Hepatocyte (in vitro differentiated cells): ENCODE results near the gene RARRES2. TPM values are rescaled to one million over a fixed set of nuclear protein-coding genes. Genes with fewer than 3 reads are reported as not detected.
"Not testable (repeated sequence)": the region's sequence is repeated elsewhere in the genome, so short reads cannot be mapped to it uniquely, and the experiment has no call there.

ENCODE experiments used
- DNase-seq: peaks from one replicate; pipeline ENCODE4 v3.0.0-alpha.2; 2016; ENCODE audit warnings: low spot score
- H2AFZ ChIP-seq: fragments of 200-600 bp; sonication (generic); 2 replicates; pipeline ENCODE4 v1.6.0; 2016; ENCODE audit warnings: antibody characterized with exemption, mild to moderate bottlenecking
- H3K27ac ChIP-seq: fragments of 200-600 bp; sonication (generic); 2 replicates; pipeline ENCODE4 v1.5.1; 2016; ENCODE audit warnings: mild to moderate bottlenecking
- H3K27me3 ChIP-seq: fragments of 200-600 bp; sonication (generic); 2 replicates; pipeline ENCODE4 v1.6.1; 2016
- H3K36me3 ChIP-seq: fragments of 200-600 bp; sonication (generic); replicated peaks from 2 replicates; pipeline ENCODE4 v1.5.1; 2016; ENCODE audit warnings: low read depth; ENCODE audit not compliant: insufficient read depth
- H3K4me1 ChIP-seq: fragments of 200-600 bp; sonication (generic); 2 replicates; pipeline ENCODE4 v1.5.1; 2016; ENCODE audit warnings: mild to moderate bottlenecking, moderate library complexity; ENCODE audit not compliant: insufficient read depth
- H3K4me2 ChIP-seq: fragments of 200-600 bp; sonication (generic); 2 replicates; pipeline ENCODE4 v1.6.0; 2016
- H3K4me3 ChIP-seq: fragments of 200-600 bp; sonication (generic); 2 replicates; pipeline ENCODE4 v1.5.1; 2016; ENCODE audit warnings: mild to moderate bottlenecking
- H3K79me2 ChIP-seq: fragments of 200-600 bp; sonication (generic); 2 replicates; pipeline ENCODE4 v1.6.0; 2017; ENCODE audit warnings: mild to moderate bottlenecking
- H3K9me2 ChIP-seq: fragments of 200-600 bp; sonication (generic); replicated peaks from 2 replicates; pipeline ENCODE4 v1.6.0; 2017; ENCODE audit warnings: mild to moderate bottlenecking; ENCODE audit not compliant: insufficient read depth
- H3K9me3 ChIP-seq: fragments of 200-600 bp; sonication (generic); 2 replicates; pipeline ENCODE4 v1.5.1; 2016; ENCODE audit warnings: low read depth, mild to moderate bottlenecking
- H4K20me1 ChIP-seq: fragments of 200-600 bp; sonication (generic); 2 replicates; pipeline ENCODE4 v1.6.0; 2016; ENCODE audit warnings: mild to moderate bottlenecking; ENCODE audit not compliant: insufficient read depth, poor library complexity, severe bottlenecking
- WGBS: methylation state at CpG from one replicate; pipeline ENCODE4 v1.1.6; 2016; ENCODE audit warnings: low lambda C conversion rate; ENCODE audit errors: missing lambda C conversion rate; 5-methylcytosine and 5-hydroxymethylcytosine counted together
- polyA plus RNA-seq: library from polyadenylated mRNA; unstranded; fragments of >200 nt; fragmentation: Nextera tagmentation; extraction: Ambion mirVana; gene quantifications from 2 replicates; pipeline ENCODE4 v1.2.1, GENCODE V29; 2016
- total RNA-seq: library from RNA; depleted of rRNA; stranded (reverse); fragments of >200 nt; gene quantifications from 2 replicates; pipeline ENCODE4 v1.2.3, GENCODE V29; 2014

The RARRES2 gene
- total and polyA plus RNA-seq, 2 experiments from 2014 or later, result 104 to 187 TPM

DNA sequence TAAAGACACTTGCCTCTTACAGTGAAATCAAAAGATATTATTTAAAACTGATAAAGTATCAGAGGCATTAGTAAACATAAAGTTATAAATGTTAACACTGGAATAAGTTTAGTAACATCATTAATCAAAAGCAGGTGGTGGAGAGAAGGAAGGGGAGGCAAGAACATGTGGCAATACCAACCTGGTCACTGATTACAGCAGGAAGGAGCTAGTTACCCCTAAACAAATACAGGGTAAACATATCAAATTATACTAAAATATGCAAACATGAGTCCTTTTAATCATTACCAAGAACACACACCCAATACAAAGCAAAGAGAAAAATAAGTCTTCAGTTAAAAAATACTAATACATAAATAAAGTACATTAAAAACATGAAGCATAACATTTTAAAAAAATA lies 43.5 kb downstream of the RARRES2 start:
- H3K9me3 ChIP-seq, H3K9me2 ChIP-seq, H3K27me3 ChIP-seq, DNase-seq, H3K27ac ChIP-seq, H2AFZ ChIP-seq, H3K4me1 ChIP-seq, H3K36me3 ChIP-seq, H3K79me2 ChIP-seq, H3K4me3 ChIP-seq, H4K20me1 ChIP-seq, H3K4me2 ChIP-seq: not testable (repeated sequence)

DNA sequence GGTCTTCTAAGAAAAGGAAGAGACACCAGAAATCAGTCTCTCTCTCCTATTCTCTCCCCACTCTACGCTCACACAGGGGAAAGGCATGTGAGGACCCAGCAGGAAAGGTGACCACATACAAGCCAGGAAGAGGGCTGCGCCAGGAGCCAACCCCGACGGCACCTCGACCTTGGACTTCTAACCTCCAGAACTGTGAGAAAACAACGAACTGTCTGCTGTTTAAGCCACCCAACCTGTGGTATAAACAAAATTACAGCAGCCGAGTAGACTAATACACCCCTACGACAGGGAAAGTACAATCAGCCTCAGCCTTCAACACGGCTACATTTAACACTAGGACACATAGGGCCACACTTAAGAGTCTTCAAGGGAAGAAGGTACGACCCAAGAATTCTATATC lies 44.6 kb downstream of the RARRES2 start:
- not testable (repeated sequence) for H3K36me3 ChIP-seq, H3K79me2 ChIP-seq, DNase-seq, H3K27ac ChIP-seq, H3K4me1 ChIP-seq, H3K4me2 ChIP-seq, H4K20me1 ChIP-seq, H2AFZ ChIP-seq, H3K9me3 ChIP-seq, H3K9me2 ChIP-seq, H3K4me3 ChIP-seq, H3K27me3 ChIP-seq
- 92% methylated on average over 9 of the region's 10 CpGs for WGBS

DNA sequence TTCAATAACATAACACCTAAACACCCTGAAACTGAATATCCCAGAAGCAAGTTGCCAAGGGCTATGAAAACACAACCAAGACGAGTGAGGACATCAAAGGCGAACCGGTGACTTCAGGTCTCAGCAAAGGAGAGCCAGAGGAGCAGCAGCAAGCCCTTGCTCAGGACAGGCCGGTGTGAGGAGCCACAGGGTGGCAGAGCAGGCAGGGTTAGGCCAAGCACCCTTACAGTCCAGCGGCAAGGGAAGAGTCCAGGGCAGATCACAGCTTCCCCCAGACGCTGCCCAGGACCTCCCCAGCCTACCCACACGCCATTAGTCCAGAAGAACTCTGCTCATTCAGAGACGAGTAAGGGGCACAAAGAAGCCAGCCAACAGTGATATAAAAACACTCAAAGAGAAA lies 45.8 kb downstream of the RARRES2 start:
- H3K36me3 ChIP-seq, DNase-seq, H3K4me2 ChIP-seq, H3K9me2 ChIP-seq, H3K4me3 ChIP-seq, H3K9me3 ChIP-seq, H3K4me1 ChIP-seq, H3K27me3 ChIP-seq, H2AFZ ChIP-seq, H3K79me2 ChIP-seq, H4K20me1 ChIP-seq, H3K27ac ChIP-seq: not testable (repeated sequence)
- 59% methylated on average over 3 of the region's 8 CpGs for WGBS

DNA sequence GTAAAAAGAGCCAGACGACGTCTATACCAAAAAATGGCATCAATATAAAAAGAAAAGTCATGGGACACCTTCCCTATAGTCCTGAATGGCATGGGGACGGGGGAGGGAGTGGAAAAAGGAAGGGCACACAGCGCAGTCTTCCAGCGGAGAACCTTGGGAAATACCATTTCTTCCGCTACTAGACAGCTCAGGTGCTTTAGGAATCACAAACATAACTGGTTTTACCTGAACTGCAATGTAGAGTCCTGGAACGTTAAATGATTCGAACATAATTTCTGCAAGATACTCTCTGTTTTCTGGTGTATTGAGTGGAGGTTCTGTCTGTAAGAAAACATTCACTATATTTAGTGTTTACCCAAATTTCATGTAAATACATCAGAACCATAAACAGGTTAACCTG lies 46.4 kb downstream of the RARRES2 start:
- H3K4me2 ChIP-seq, H4K20me1 ChIP-seq, H3K9me3 ChIP-seq, H3K27ac ChIP-seq, H3K36me3 ChIP-seq, H3K9me2 ChIP-seq, H3K27me3 ChIP-seq, H3K4me1 ChIP-seq, DNase-seq, H3K4me3 ChIP-seq, H2AFZ ChIP-seq, H3K79me2 ChIP-seq: not testable (repeated sequence)
- 86% methylated on average over 8 of the region's 8 CpGs for WGBS

DNA sequence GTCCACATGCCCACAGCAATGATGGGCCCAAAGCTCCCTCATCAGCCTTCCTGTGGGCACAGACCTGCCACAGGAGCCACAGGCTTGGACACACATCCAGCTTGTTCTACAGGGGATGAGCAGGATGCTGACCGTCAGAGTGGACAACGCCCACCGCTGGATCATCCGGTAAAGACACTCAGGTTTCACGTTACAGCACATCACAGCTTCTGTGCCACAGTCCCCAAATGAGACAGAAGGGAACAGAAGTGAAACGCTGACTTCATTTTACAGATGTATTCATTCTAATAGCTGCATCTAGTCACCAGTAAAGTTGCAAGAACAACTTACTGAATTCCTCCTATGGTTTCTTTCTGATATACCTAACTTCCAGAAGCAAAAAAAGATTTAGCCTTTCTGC lies 51.1 kb downstream of the RARRES2 start:
- 54% methylated on average over 6 of the region's 6 CpGs for WGBS
- H2AFZ ChIP-seq, H3K27ac ChIP-seq, H3K36me3 ChIP-seq, H3K4me3 ChIP-seq, H3K79me2 ChIP-seq, H3K9me3 ChIP-seq, H3K27me3 ChIP-seq, H3K4me1 ChIP-seq, DNase-seq, H3K9me2 ChIP-seq, H4K20me1 ChIP-seq, H3K4me2 ChIP-seq: not testable (repeated sequence)

DNA sequence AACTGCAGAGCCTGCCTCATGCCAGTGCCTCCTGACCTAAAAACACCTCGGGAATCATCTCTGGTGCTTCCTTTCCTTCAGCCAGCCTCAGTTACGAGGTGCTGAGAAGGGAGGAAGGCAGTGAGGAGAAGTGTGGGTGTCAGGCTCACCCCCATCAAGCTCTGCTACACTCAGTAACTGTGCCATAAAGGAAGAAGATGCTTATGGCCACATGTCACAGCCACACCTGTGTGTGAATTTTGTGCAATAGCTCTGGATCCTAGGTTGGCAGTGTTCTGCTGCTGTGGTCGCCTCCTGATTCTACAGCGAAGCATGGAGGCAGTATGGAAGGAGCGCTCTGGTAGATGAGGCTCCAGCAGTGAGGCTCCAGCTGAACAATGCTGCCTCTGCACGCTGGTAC lies 52.6 kb downstream of the RARRES2 start:
- H3K27me3 ChIP-seq, H3K27ac ChIP-seq, H4K20me1 ChIP-seq, H3K4me3 ChIP-seq, H3K4me2 ChIP-seq, H3K79me2 ChIP-seq, DNase-seq, H2AFZ ChIP-seq, H3K36me3 ChIP-seq, H3K9me3 ChIP-seq, H3K9me2 ChIP-seq, H3K4me1 ChIP-seq: not testable (repeated sequence)
- WGBS, result 90% methylated on average over 6 of the region's 6 CpGs

Other genes with a start within 250 kb of the RARRES2 start
- 23.4 and 24.0 TPM in 2 replicates for gene LRRC61, start 18.3 kb downstream of the RARRES2 start, total RNA-seq
- gene LRRC61, start 18.3 kb downstream of the RARRES2 start, polyA plus RNA-seq, result 35.4 and 38.7 TPM in 2 replicates
- 17.7 and 18.6 TPM in 2 replicates for gene ACTR3C, start 18.1 kb downstream of the RARRES2 start, total RNA-seq
- gene ACTR3C, start 18.1 kb downstream of the RARRES2 start, polyA plus RNA-seq, result 7.8 and 11.9 TPM in 2 replicates
- gene REPIN1, start 27.2 kb upstream of the RARRES2 start, total RNA-seq, result 75.5 and 79.1 TPM in 2 replicates
- 102 and 107 TPM in 2 replicates for gene REPIN1, start 27.2 kb upstream of the RARRES2 start, polyA plus RNA-seq
- 5.2 and 8.3 TPM in 2 replicates for gene ZNF775, start 37.7 kb upstream of the RARRES2 start, total RNA-seq
- 6.2 and 10.6 TPM in 2 replicates for gene ZNF775, start 37.7 kb upstream of the RARRES2 start, polyA plus RNA-seq
- 0.10 and 0.12 TPM in 2 replicates for gene GIMAP8, start 109.0 kb upstream of the RARRES2 start, total RNA-seq
- gene GIMAP8, start 109.0 kb upstream of the RARRES2 start, polyA plus RNA-seq, result not detected in 2 replicates
- gene GIMAP7, start 173.2 kb upstream of the RARRES2 start, total RNA-seq, result 0.12 and 0.33 TPM in 2 replicates
- 0.19 and 0.28 TPM in 2 replicates for gene GIMAP7, start 173.2 kb upstream of the RARRES2 start, polyA plus RNA-seq
- 0.63 and 1.8 TPM in 2 replicates for gene GIMAP4, start 225.8 kb upstream of the RARRES2 start, total RNA-seq
- not detected in 2 replicates for gene GIMAP4, start 225.8 kb upstream of the RARRES2 start, polyA plus RNA-seq